Measurements from ENCODE around the gene MERTK. TPM values are rescaled to one million over a fixed set of nuclear protein-coding genes. Genes with fewer than 3 reads are reported as not detected.

MERTK gene
- total RNA-seq, 1 experiment from 2014 or later, result 18.4 TPM

GRCh38 chr2:112007493-112007892, 109.1 kb downstream of the MERTK start:
- TF ChIP-seq CTCF (conservative IDR thresholded peaks at IDR 0.05; ENCODE audit: low read depth, low read length), result no peak
- BruUV-seq (replicated peaks), result no TSS peak
- Histone ChIP-seq H3K9me3 (ENCODE audit: low read depth, low read length, poor library complexity, severe bottlenecking) (no peaks in the 10 kb centered on the region), H3K36me3 (ENCODE audit: insufficient read depth, low read length, poor library complexity, severe bottlenecking) (peaks cover 17% of the 10 kb centered on the region), H3K4me1 (ENCODE audit: insufficient read depth, low read length, poor library complexity, severe bottlenecking) (no peaks in the 10 kb centered on the region), H3K27me3 (replicated peaks; ENCODE audit: insufficient read depth, low read depth, low read length, poor library complexity) (no peaks in the 10 kb centered on the region), H3K27ac (ENCODE audit: low read depth, low read length, poor library complexity, severe bottlenecking) (no peak overlapping the region), H3K4me3 (ENCODE audit: low read depth, low read length, poor library complexity, severe bottlenecking) (no peak overlapping the region)
- ChIA-PET CTCF (no interaction called here), POLR2A (ENCODE audit: low non-redundant PET) (no interaction called here)
- no peak for DNase-seq (ENCODE audit: low spot score)
- intact Hi-C loops (cut with micrococcal nuclease; ENCODE audit: unreplicated experiment), result no loop called here

DNA sequence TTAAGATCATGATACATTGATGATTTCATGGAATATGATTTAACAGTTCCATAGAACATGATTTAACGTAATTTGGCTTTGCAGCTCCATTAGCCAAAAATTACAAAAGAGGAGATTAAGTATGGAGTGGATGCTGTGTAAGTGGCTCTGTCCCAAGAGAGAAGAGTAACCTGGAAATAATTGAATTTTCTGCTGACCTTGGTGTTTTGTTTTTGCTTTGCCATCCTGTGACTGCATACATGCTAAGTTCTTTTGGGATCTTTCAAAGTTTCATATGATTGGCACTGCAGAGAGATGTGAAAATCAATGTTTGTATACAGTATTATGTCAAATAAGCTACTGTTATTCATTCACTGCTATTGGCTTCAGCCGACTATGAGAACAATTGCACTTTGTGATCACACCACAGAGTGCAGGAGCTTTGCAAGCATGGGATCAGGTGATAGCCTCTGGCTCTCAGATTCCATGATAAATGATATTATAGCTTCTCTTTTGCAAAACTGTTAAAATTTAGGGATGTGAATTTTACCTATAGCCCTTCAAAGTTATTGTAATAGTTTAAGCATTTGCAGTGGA, 110.6 kb downstream of the MERTK start:
- TF ChIP-seq CTCF (conservative IDR thresholded peaks at IDR 0.05; ENCODE audit: low read depth, low read length) (no peak), EZH2 (IDR thresholded peaks at IDR 0.05; ENCODE audit: borderline replicate concordance, low read depth, low read length, poor library complexity, severe bottlenecking) (no peak)
- H3K4me3 ChIP-seq (ENCODE audit: low read depth, low read length, poor library complexity, severe bottlenecking), result no peak overlapping the region
- POLR2A ChIA-PET (ENCODE audit: low non-redundant PET), result no interaction called here
- no peaks in the 10 kb centered on the region for H3K27me3 ChIP-seq (replicated peaks; ENCODE audit: insufficient read depth, low read depth, low read length, poor library complexity)
- H3K36me3 ChIP-seq (ENCODE audit: insufficient read depth, low read length, poor library complexity, severe bottlenecking), result peaks cover 17% of the 10 kb centered on the region
- no peaks in the 10 kb centered on the region for H3K4me1 ChIP-seq (ENCODE audit: insufficient read depth, low read length, poor library complexity, severe bottlenecking)
- CTCF ChIA-PET, result no interaction called here
- H3K9me3 ChIP-seq (ENCODE audit: low read depth, low read length, poor library complexity, severe bottlenecking), result no peaks in the 10 kb centered on the region
- no peak for DNase-seq (ENCODE audit: low spot score)
- BruUV-seq (replicated peaks), result no TSS peak
- intact Hi-C loops (cut with micrococcal nuclease; ENCODE audit: unreplicated experiment), result no loop called here
- no peak overlapping the region for H3K27ac ChIP-seq (ENCODE audit: low read depth, low read length, poor library complexity, severe bottlenecking)

DNA sequence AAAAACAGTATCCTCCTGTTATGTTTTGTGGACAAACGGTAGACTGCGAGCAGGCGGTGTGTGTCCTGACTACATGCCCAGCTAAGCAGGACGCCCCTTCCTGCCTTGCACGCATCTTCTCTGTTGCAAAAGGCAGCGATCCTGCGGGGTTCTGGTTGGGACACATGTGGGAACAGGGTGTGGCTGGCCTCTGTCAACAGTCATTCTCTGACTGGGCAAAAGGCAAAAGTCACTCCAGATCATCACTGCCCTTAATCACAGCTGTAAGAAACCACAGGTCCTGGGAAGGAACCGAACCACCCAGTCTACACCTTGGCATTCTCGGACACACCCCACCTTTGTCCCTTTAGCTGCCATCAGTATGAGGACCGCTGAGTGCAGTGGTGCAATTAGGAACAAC, 112.3 kb downstream of the MERTK start:
- H3K27ac ChIP-seq (ENCODE audit: low read depth, low read length, poor library complexity, severe bottlenecking), result no peak overlapping the region
- BruUV-seq (replicated peaks), result no TSS peak
- intact Hi-C loops (cut with micrococcal nuclease; ENCODE audit: unreplicated experiment), result no loop called here
- no peak for DNase-seq (ENCODE audit: low spot score)
- H3K27me3 ChIP-seq (replicated peaks; ENCODE audit: insufficient read depth, low read depth, low read length, poor library complexity), result no peaks in the 10 kb centered on the region
- POLR2A ChIA-PET (ENCODE audit: low non-redundant PET), result no interaction called here
- no peak for TF ChIP-seq EZH2 (IDR thresholded peaks at IDR 0.05; ENCODE audit: borderline replicate concordance, low read depth, low read length, poor library complexity, severe bottlenecking)
- no peak for TF ChIP-seq CTCF (conservative IDR thresholded peaks at IDR 0.05; ENCODE audit: low read depth, low read length)
- peaks cover 17% of the 10 kb centered on the region for H3K36me3 ChIP-seq (ENCODE audit: insufficient read depth, low read length, poor library complexity, severe bottlenecking)
- H3K4me3 ChIP-seq (ENCODE audit: low read depth, low read length, poor library complexity, severe bottlenecking), result no peak overlapping the region
- H3K4me1 ChIP-seq (ENCODE audit: insufficient read depth, low read length, poor library complexity, severe bottlenecking), result no peaks in the 10 kb centered on the region
- no peaks in the 10 kb centered on the region for H3K9me3 ChIP-seq (ENCODE audit: low read depth, low read length, poor library complexity, severe bottlenecking)
- CTCF ChIA-PET, result no interaction called here

All from A673 (cell line).